ENCODE data around the gene F5. TPM values are rescaled to one million over a fixed set of nuclear protein-coding genes. Genes with fewer than 3 reads are reported as not detected.
A peak's percentile ranks its signal among the peaks of the same experiment; 100 is the strongest.

F5 gene
- total RNA-seq, 1 experiment from 2014 or later = 0.09 TPM

- BruUV-seq (replicated peaks) = no TSS peak
- H3K9me3 Mint-ChIP-seq (ENCODE audit: unreplicated experiment) = no peaks in the 10 kb centered on the region
- no peaks in the 10 kb centered on the region for H3K27me3 Mint-ChIP-seq (ENCODE audit: insufficient read depth, unreplicated experiment)
- H3K4me3 Mint-ChIP-seq (ENCODE audit: unreplicated experiment) = no peak overlapping the region
- POLR2A ChIA-PET = interaction anchor here (0.7 to 5.5 kb wide), 2 partner anchors 15 to 343 kb away, joined by 3 to 56 read pairs; no protein-coding TSS in a partner anchor
- no peak overlapping the region for H3K27ac Mint-ChIP-seq (ENCODE audit: low read depth, unreplicated experiment)
- no peak for DNase-seq (ENCODE audit: unreplicated experiment)
- no peaks in the 10 kb centered on the region for H3K36me3 Mint-ChIP-seq (ENCODE audit: insufficient read depth, unreplicated experiment)
- H3K4me1 Mint-ChIP-seq (ENCODE audit: insufficient read depth, unreplicated experiment) = peaks cover 24% of the 10 kb centered on the region
- CTCF ChIA-PET = interaction anchor here (0.7 to 2.3 kb wide), 8 partner anchors 14 to 890 kb away, joined by 3 to 10 read pairs (median 4); no protein-coding TSS in a partner anchor
- TF ChIP-seq CTCF (IDR thresholded peaks at IDR 0.05; ENCODE audit: unreplicated experiment) = no peak
- intact Hi-C loops (cut with micrococcal nuclease) = no loop called here
These were observed 93.0 kb downstream of the F5 start for GRCh38 chr1:169493251-169493650.

- no peak for TF ChIP-seq CTCF (IDR thresholded peaks at IDR 0.05; ENCODE audit: unreplicated experiment)
- H3K4me3 Mint-ChIP-seq (ENCODE audit: unreplicated experiment) = no peak overlapping the region
- H3K27me3 Mint-ChIP-seq (ENCODE audit: insufficient read depth, unreplicated experiment) = no peaks in the 10 kb centered on the region
- BruUV-seq (replicated peaks) = no TSS peak
- intact Hi-C loops (cut with micrococcal nuclease) = no loop called here
- no peaks in the 10 kb centered on the region for H3K9me3 Mint-ChIP-seq (ENCODE audit: unreplicated experiment)
- POLR2A ChIA-PET = no interaction called here
- DNase-seq (ENCODE audit: unreplicated experiment) = no peak
- H3K4me1 Mint-ChIP-seq (ENCODE audit: insufficient read depth, unreplicated experiment) = peaks cover 37% of the 10 kb centered on the region
- no peaks in the 10 kb centered on the region for H3K36me3 Mint-ChIP-seq (ENCODE audit: insufficient read depth, unreplicated experiment)
- CTCF ChIA-PET = interaction anchor here (1.0 to 1.2 kb wide), 3 partner anchors 15 to 56 kb away, joined by 3 to 4 read pairs (median 3); no protein-coding TSS in a partner anchor
- no peak overlapping the region for H3K27ac Mint-ChIP-seq (ENCODE audit: low read depth, unreplicated experiment)
These were observed 94.4 kb downstream of the F5 start for GRCh38 chr1:169491845-169492281.

DNA sequence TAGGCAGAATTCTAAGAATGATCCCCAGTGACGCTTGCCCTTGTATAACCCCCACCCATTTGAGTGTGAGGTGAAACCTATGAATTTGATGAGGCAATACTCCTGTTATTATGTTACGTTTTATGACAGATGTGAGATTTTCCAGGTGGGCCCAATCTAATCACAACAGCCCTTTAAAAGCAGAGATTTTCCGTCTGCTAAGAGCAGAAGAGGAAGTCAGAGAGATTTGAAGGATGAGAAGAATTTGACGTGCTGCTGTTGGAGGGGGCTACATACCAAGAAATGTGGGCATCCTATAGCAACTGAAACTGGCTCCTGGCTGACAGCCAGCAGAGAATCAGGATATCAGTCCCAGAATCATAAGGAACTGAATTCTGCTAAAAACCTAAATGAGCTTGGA lies 98.1 kb downstream of the F5 start:
- CTCF ChIA-PET = interaction anchor here (0.7 to 2.9 kb wide), 3 partner anchors 20 to 59 kb away, joined by 3 to 33 read pairs (median 3); no protein-coding TSS in a partner anchor
- no peaks in the 10 kb centered on the region for H3K9me3 Mint-ChIP-seq (ENCODE audit: unreplicated experiment)
- H3K27ac Mint-ChIP-seq (ENCODE audit: low read depth, unreplicated experiment) = no peak overlapping the region
- no peaks in the 10 kb centered on the region for H3K27me3 Mint-ChIP-seq (ENCODE audit: insufficient read depth, unreplicated experiment)
- BruUV-seq (replicated peaks) = no TSS peak
- TF ChIP-seq CTCF (IDR thresholded peaks at IDR 0.05; ENCODE audit: unreplicated experiment) = no peak
- no peaks in the 10 kb centered on the region for H3K36me3 Mint-ChIP-seq (ENCODE audit: insufficient read depth, unreplicated experiment)
- peaks cover 38% of the 10 kb centered on the region for H3K4me1 Mint-ChIP-seq (ENCODE audit: insufficient read depth, unreplicated experiment)
- intact Hi-C loops (cut with micrococcal nuclease) = loop anchor here (5.0 to 10.0 kb wide), 2 partner anchors 319 to 373 kb away; no protein-coding TSS in a partner anchor
- DNase-seq (ENCODE audit: unreplicated experiment) = no peak
- peak overlapping the region; percentile 7 for H3K4me3 Mint-ChIP-seq (ENCODE audit: unreplicated experiment)
- POLR2A ChIA-PET = interaction anchor here (1.2 to 4.1 kb wide), 4 partner anchors 8 to 42 kb away, joined by 4 to 242 read pairs (median 54); no protein-coding TSS in a partner anchor

DNA sequence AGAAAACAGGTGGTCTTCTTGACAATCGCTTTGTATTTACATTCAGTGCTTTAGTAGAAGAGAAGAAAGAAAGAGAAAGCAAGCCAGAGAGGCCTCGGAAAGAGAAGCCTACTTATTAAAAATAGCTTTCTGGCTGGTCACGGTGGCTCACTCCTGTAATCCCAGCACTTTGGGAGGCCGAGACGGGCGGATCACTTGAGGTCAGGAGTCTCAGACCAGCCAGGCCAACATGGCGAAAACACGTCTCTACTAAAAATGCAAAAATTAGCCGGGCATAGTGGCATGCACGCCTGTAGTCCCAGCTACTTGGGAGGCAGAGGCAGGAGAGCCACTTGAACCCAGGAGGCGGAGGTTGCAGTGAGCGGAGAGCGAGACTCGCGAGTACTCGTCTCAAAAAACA lies 98.7 kb downstream of the F5 start:
- H3K36me3 Mint-ChIP-seq (ENCODE audit: insufficient read depth, unreplicated experiment) = no peaks in the 10 kb centered on the region
- peak overlapping the region; percentile 98 for H3K27ac Mint-ChIP-seq (ENCODE audit: low read depth, unreplicated experiment)
- BruUV-seq (replicated peaks) = no TSS peak
- intact Hi-C loops (cut with micrococcal nuclease) = loop anchor here (5.0 to 10.0 kb wide), 2 partner anchors 320 to 373 kb away; no protein-coding TSS in a partner anchor
- H3K4me3 Mint-ChIP-seq (ENCODE audit: unreplicated experiment) = peak overlapping the region; percentile 7
- POLR2A ChIA-PET = interaction anchor here (0.8 to 4.1 kb wide), 11 partner anchors 9 to 1260 kb away, joined by 4 to 242 read pairs (median 12); partner anchors contain the start of genes BLZF1 and NME7
- H3K27me3 Mint-ChIP-seq (ENCODE audit: insufficient read depth, unreplicated experiment) = no peaks in the 10 kb centered on the region
- no peak for TF ChIP-seq CTCF (IDR thresholded peaks at IDR 0.05; ENCODE audit: unreplicated experiment)
- H3K9me3 Mint-ChIP-seq (ENCODE audit: unreplicated experiment) = no peaks in the 10 kb centered on the region
- H3K4me1 Mint-ChIP-seq (ENCODE audit: insufficient read depth, unreplicated experiment) = peaks cover 41% of the 10 kb centered on the region
- DNase-seq (ENCODE audit: unreplicated experiment) = no peak
- CTCF ChIA-PET = interaction anchor here (0.5 to 2.9 kb wide), 8 partner anchors 11 to 1486 kb away, joined by 3 to 33 read pairs (median 4); no protein-coding TSS in a partner anchor
